Endothelial cell of umbilical vein (primary cell): ENCODE results near the gene PECR. TPM values are rescaled to one million over a fixed set of nuclear protein-coding genes. Genes with fewer than 3 reads are reported as not detected.

ENCODE experiments used
- BruUV-seq: library from RNA; stranded (reverse); fragments of 400-500 nt; replicated peaks from 2 replicates; lab custom pipeline; 2021; lab: Mats Ljungman, UMichigan
- CTCF ChIA-PET: fragments of 300-600, 350-600 bp; sonication (Branson Sonifier 250); formaldehyde crosslinking; loops from one replicate; lab custom pipeline; 2021; ENCODE audit warnings: antibody characterized with exemption, inconsistent platforms; lab: Charles Lee
- POLR2A ChIA-PET: fragments of 300-600, 350-600 bp; sonication (Branson Sonifier 250); formaldehyde crosslinking; loops from one replicate; lab custom pipeline; 2021; ENCODE audit warnings: antibody characterized with exemption, inconsistent platforms; lab: Charles Lee
- DNase-seq: peaks from one replicate; pipeline ENCODE4 v3.0.0-alpha.2; 2011; ENCODE audit warnings: low read depth, low spot score
- FAIRE-seq: peaks from 2 replicates; lab custom pipeline; 2011; peaks lifted over from hg19 to GRCh38; lab: Jason Lieb, UNC
- H2AFZ ChIP-seq: 2 replicates; pipeline ENCODE4 v1.6.0; 2012; ENCODE audit warnings: low read depth, low read length, control low read depth, inconsistent platforms
- H3K27ac ChIP-seq: 2 replicates; pipeline ENCODE4 v1.5.1; 2011; ENCODE audit warnings: low read depth, mild to moderate bottlenecking, control low read depth, low read length, moderate library complexity; ENCODE audit not compliant: insufficient read depth
- H3K27me3 ChIP-seq, 2 experiments: 2 replicates each; pipeline versions ENCODE4 v1.6.0 to v1.6.1; 2011; ENCODE audit warnings: low read length in 2 of 2, mixed read lengths in 1 of 2; ENCODE audit not compliant: control insufficient read depth in 2 of 2, insufficient read depth in 2 of 2
- H3K36me3 ChIP-seq, 2 experiments: 2 replicates in 1 of 2; 3 replicates in 1 of 2; pipeline ENCODE4 v1.5.1; 2011; ENCODE audit warnings: low read length in 2 of 2, mild to moderate bottlenecking in 1 of 2, moderate library complexity in 1 of 2; ENCODE audit not compliant: control insufficient read depth in 2 of 2, insufficient read depth in 2 of 2; ENCODE audit errors: extremely low read depth in 1 of 2
- H3K4me1 ChIP-seq: 3 replicates; pipeline ENCODE4 v1.5.1; 2011; ENCODE audit warnings: mild to moderate bottlenecking, low read length; ENCODE audit not compliant: control insufficient read depth, insufficient read depth; ENCODE audit errors: extremely low read depth
- H3K4me2 ChIP-seq: 2 replicates; pipeline ENCODE4 v1.6.1; 2011; ENCODE audit warnings: low read length, control low read depth, mixed read lengths; ENCODE audit not compliant: insufficient read depth
- H3K4me3 ChIP-seq, 3 experiments: fragments of 200-600 bp in 1 of 3; sonication (generic), shearing (Covaris generic) in 1 of 3; replicated peaks in 1 of 3; 2 replicates each; pipeline ENCODE4 v1.5.1; 2011 to 2016; ENCODE audit warnings: control low read depth in 3 of 3, low read length in 3 of 3, mild to moderate bottlenecking in 2 of 3, inconsistent platforms in 1 of 3, low read depth in 1 of 3, moderate library complexity in 1 of 3; ENCODE audit not compliant: insufficient read depth in 1 of 3
- H3K79me2 ChIP-seq: 2 replicates; pipeline ENCODE4 v1.6.0; 2012; ENCODE audit warnings: low read length, inconsistent platforms; ENCODE audit not compliant: control insufficient read depth, insufficient read depth
- H3K9ac ChIP-seq: replicated peaks from 2 replicates; pipeline ENCODE3; 2011; ENCODE audit warnings: low read length, control low read depth; ENCODE audit not compliant: insufficient read depth; ENCODE audit errors: extremely low read depth
- H3K9me1 ChIP-seq: replicated peaks from 3 replicates; pipeline ENCODE4 v1.6.0; 2011; ENCODE audit warnings: mild to moderate bottlenecking, low read length; ENCODE audit not compliant: control insufficient read depth, insufficient read depth; ENCODE audit errors: extremely low read depth
- H3K9me3 ChIP-seq: replicated peaks from 2 replicates; pipeline ENCODE4 v1.5.1; 2012; ENCODE audit warnings: low read length, inconsistent platforms; ENCODE audit not compliant: control insufficient read depth, insufficient read depth
- H4K20me1 ChIP-seq: replicated peaks from 2 replicates; pipeline ENCODE3; 2011; ENCODE audit warnings: mild to moderate bottlenecking, low read length; ENCODE audit not compliant: control insufficient read depth, insufficient read depth; ENCODE audit errors: extremely low read depth
- EZH2 ChIP-seq: IDR thresholded peaks from 2 replicates; pipeline ENCODE4 v1.6.1; 2012; ENCODE audit warnings: borderline replicate concordance, low read depth, mild to moderate bottlenecking, moderate library complexity, low read length, inconsistent platforms; ENCODE audit not compliant: severe bottlenecking
- FOS ChIP-seq: IDR thresholded peaks from 2 replicates; pipeline ENCODE4 v1.6.1; 2011; ENCODE audit warnings: mild to moderate bottlenecking, low read length, moderate library complexity, borderline replicate concordance; ENCODE audit not compliant: insufficient read depth
- GATA2 ChIP-seq: IDR thresholded peaks from 2 replicates; pipeline ENCODE4 v1.7.0; 2011; ENCODE audit warnings: low read depth, mild to moderate bottlenecking, moderate library complexity, mixed read lengths, low read length; ENCODE audit not compliant: insufficient read length, insufficient read depth
- JUN ChIP-seq: IDR thresholded peaks from 2 replicates; pipeline ENCODE4 v1.6.1; 2011; ENCODE audit warnings: borderline replicate concordance, low read depth; ENCODE audit not compliant: insufficient read length, insufficient read depth
- MYC ChIP-seq: IDR thresholded peaks from one replicate; pipeline ENCODE4 v1.6.1; 2011; ENCODE audit warnings: mild to moderate bottlenecking, low read depth, low read length
- POLR2A ChIP-seq: IDR thresholded peaks from 2 replicates; pipeline ENCODE4 v1.6.1; 2012; ENCODE audit warnings: low read depth, mild to moderate bottlenecking, control low read depth, low read length
- POLR2AphosphoS5 ChIP-seq: IDR thresholded peaks from 2 replicates; pipeline ENCODE4 v1.6.1; 2012; ENCODE audit warnings: low read depth, mild to moderate bottlenecking, control low read depth, low read length, moderate library complexity; ENCODE audit not compliant: insufficient read depth
- dilution Hi-C: fragments of 300-500 bp; cut with MboI; formaldehyde crosslinking; loops from one replicate; pipeline ENCODE4 v1.15.0; 2019; ENCODE audit warnings: low sequenced_read_pairs; ENCODE audit not compliant: extremely low pct_ligation_motif_present
- intact Hi-C: fragments of 100-400 bp; cut with micrococcal nuclease; formaldehyde crosslinking; loops from one replicate; pipeline ENCODE4 v1.10.0; 2022
- polyA plus RNA-seq, 4 experiments: library from polyadenylated mRNA; depleted of rRNA in 3 of 4; stranded (reverse) in 3 of 4; unstranded in 1 of 4; fragments of >200 nt; gene quantifications; 2 replicates each; pipeline versions ENCODE4 v1.2.1 to v1.2.3, GENCODE V29; 2011 to 2012; ENCODE audit warnings: missing spikeins in 1 of 4
- total RNA-seq: library from RNA; stranded (reverse); gene quantifications from 2 replicates; pipeline ENCODE4 v1.2.3, GENCODE V29; 2021
- TF ChIP-seq, protein P1 (sequence below): IDR thresholded peaks from 2 replicates; pipeline ENCODE4 v1.6.1; 2011; ENCODE audit not compliant: insufficient read depth, insufficient read length
- TF ChIP-seq, protein P2 (sequence below), 2 donors: IDR thresholded peaks; 1 replicate in 1 of 2; 2 replicates in 1 of 2; pipeline ENCODE4 v1.5.1; 2011; ENCODE audit warnings: low read length in 2 of 2, mild to moderate bottlenecking in 2 of 2, moderate library complexity in 2 of 2, control low read depth in 1 of 2, inconsistent platforms in 1 of 2, low read depth in 1 of 2; ENCODE audit not compliant: insufficient read depth in 1 of 2; ENCODE audit errors: extremely low read depth in 1 of 2

The PECR gene
- total and polyA plus RNA-seq, 2 donors (not counting 3 experiments of a cell fraction or from before 2014, with no cell fraction given) = 4.1 to 6.2 TPM

DNA sequence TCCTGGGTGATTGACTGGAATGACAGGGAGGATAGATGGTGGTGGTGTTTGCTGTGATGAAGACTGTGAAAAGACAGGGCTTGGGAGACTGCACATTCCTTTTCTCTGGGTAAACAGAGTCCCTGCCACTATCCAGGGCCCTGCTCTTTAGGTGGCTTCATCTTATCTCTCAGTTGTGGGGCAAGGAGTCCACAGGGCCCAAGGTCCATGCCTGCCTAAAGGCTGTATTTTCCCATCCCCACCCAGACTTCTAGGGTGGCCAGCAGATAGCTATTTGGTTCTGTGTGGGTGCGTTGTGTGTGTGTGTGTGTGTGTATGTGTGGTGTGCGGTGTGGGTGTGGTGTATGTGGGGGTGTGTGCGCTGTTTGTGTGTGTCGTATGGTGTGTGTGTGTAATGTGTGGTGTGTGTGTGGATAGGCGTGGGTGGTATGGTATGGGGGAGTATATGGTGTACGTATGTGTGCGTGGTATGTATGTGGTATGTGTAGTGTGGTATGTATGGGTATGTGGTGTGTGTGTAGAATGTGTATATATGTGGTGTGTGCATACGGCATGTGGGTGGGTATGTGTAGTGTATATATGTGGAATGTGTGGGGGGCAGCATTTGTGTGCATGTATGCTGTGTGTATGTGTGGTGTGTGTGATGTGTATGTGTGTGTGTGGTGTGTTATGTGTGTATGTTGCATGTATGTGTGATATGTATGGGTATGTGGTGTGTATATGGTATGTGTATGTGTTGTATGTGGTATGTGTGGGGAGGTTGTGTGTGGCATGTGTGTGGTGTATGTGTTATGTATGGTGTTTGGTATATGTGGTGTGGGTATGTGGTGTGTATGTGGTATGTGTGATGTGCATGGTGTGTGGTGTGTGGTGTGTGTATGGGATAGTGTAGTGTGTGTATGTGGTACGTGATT is 17.1 kb upstream of the PECR start:
- POLR2A ChIA-PET = no interaction called here
- dilution Hi-C loops = no loop called here
- Histone ChIP-seq H2AFZ (no peak overlapping the region), H3K9me3 (no peaks in the 10 kb centered on the region), H3K4me1 (no peaks in the 10 kb centered on the region), H3K4me2 (no peak overlapping the region), H3K27me3 (peaks cover 20 to 22% of the 10 kb centered on the region in 2 experiments), H3K79me2 (no peaks in the 10 kb centered on the region), H3K9me1 (no peaks in the 10 kb centered on the region), H3K4me3 (no peak overlapping the region), H3K36me3 (no peaks in the 10 kb centered on the region), H3K9ac (no peak overlapping the region), H4K20me1 (no peaks in the 10 kb centered on the region), H3K27ac (no peak overlapping the region)
- CTCF ChIA-PET = no interaction called here
- intact Hi-C loops = no loop called here
- no peak for TF ChIP-seq GATA2
- no peak for TF ChIP-seq MYC
- TF ChIP-seq POLR2AphosphoS5 = no peak
- TF ChIP-seq EZH2 = no peak
- TF ChIP-seq, protein P1, sequence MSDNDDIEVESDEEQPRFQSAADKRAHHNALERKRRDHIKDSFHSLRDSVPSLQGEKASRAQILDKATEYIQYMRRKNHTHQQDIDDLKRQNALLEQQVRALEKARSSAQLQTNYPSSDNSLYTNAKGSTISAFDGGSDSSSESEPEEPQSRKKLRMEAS = no peak
- TF ChIP-seq, protein P2, sequence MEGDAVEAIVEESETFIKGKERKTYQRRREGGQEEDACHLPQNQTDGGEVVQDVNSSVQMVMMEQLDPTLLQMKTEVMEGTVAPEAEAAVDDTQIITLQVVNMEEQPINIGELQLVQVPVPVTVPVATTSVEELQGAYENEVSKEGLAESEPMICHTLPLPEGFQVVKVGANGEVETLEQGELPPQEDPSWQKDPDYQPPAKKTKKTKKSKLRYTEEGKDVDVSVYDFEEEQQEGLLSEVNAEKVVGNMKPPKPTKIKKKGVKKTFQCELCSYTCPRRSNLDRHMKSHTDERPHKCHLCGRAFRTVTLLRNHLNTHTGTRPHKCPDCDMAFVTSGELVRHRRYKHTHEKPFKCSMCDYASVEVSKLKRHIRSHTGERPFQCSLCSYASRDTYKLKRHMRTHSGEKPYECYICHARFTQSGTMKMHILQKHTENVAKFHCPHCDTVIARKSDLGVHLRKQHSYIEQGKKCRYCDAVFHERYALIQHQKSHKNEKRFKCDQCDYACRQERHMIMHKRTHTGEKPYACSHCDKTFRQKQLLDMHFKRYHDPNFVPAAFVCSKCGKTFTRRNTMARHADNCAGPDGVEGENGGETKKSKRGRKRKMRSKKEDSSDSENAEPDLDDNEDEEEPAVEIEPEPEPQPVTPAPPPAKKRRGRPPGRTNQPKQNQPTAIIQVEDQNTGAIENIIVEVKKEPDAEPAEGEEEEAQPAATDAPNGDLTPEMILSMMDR (IDR thresholded peaks at IDR 0.05; ENCODE audit: extremely low read depth in 1 of 2, insufficient read depth in 1 of 2, low read depth in 1 of 2, low read length in 2 of 2) = no peak
- TF ChIP-seq JUN = no peak
- no peak for TF ChIP-seq POLR2A
- TF ChIP-seq FOS = no peak
- DNase-seq (no peak), FAIRE-seq (no peak)
- no TSS peak for BruUV-seq
